HG03135 (cell line): Measurements from ENCODE around the gene TGFBI.
A peak's percentile ranks its signal among the peaks of the same experiment; 100 is the strongest.

Experiments used
- ATAC-seq: cut with Tn5 transposase; IDR thresholded peaks from one replicate; pipeline ENCODE4 v1.9.1; 2021; ENCODE audit warnings: mild to moderate bottlenecking, moderate library complexity; ENCODE audit not compliant: unreplicated experiment

The TGFBI gene

DNA sequence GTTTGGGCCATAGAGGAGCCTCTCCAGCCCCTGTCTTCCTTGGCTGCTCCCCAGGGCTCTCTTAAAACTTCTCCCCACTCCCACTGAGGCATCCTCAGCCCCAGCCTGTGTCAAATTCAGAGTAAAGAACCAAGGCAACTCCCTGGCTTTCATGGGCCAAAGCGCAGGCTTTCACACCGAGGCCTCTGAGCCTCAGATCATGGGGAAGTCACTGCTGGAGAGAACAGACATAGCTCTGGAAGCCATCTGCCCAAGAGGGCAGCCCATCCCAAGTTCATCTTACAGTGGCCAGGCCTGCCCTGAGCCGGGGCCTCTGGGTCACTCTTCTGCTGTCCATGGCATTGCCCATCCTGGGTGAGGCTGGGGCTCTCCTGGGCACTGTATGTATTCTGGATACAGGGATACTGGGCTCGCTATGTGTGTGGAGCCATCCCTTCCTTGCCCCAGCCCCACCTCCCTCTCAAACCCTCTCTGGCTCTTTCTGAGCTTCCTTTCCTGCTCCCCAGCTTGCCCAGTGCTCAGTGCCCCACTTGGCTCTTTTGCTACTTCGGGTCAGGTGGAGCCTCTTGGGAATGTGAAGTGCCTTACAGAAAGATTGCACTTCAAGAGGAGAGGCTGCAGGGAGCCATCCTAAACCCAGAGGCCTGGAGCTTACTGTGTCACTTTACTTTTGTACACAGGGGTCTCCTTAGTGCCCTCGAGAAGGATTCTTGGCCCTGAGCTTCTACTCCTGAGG, 33.0 kb downstream of the TGFBI start:
- ATAC-seq, result no peak

DNA sequence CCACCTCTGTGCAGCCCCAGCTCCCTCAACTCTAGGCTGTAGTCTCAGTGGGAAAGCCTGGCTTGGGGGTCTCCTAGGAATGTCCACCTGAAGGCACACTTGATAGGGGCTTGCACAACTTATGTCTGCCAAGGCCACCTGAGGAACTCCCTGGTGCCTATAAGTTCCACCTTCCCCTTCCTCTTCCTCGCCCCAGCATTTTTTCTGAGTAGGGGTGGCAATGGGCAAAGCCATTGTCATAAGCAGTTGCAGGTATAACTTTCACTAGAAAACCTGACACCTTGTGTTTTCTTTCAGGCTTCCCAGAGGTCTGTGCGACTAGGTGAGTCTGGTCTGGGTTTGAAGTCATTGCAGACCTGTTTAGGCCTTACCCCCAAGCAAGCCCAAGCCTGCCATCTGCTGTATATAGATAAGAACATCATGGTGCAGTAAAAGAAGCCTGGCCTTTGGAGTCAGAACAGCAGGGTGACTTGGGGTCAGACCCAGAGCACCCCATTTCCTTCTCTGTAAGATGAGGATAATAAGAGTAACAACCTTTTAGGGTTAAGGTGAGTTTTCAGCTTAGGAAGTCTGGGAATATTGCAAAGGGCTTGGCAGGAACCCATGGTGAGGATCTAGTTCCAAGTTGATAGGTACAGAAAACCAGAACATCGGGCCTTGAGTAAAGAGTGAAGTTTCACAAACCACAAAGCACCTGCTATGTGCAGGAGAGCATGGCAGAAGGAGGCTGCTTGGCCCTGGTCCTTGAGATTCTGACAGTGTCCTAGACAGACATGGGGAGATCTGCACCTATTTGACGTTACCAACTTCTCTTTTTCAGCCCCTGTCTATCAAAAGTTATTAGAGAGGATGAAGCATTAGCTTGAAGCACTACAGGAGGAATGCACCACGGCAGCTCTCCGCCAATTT, 33.8 kb downstream of the TGFBI start:
- peak; percentile 72 for ATAC-seq

DNA sequence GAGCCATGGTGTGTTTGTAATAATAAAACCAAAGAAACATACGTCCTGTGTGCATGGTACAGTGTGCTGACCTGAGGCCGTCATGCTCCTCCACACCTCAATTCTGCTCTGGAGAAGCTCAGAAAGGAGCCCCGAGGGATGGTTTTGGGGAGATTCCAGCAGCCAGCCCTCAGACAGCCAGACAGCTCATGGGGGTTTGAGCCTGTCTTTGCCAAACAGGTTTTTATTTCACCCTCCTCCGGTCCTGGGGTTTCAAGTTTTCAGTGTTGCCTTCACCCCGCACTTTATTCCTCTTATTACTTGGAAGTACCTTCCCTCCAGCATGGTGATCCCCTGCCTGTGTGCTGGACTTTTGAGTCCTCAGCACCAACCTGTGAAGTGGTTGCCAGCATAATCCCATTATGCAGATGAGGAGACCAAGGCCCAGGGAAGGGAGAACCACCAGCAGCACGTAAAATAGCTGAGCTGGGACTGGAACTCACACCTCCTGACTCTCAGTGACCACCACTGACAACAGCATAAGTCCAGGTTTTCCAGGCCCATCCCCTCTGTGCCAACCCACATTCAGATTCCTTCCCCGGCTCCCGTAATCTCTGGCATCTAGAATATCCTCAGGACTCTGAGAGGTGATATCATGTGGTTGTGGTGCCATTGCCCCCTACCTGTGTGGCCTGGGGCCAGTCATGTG, 35.1 kb downstream of the TGFBI start:
- ATAC-seq, result no peak

DNA sequence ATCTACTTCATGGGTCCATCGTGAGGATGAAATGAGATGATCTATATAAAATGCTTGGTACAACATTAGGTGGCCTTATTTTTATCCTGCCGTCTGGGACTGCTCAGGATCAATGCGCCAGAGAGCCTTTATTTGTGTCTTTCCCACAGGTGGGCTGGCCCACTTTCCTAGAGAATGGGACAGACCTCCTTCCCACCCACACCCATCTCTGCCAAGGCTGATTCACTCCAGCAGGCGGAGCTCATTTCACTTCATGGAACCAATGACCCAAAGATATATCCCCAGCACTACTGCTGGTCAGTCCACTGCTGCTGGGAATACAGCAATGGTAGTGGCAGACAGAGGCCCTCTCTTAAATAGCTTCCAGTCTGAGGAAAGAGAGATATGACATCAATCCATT, 35.7 kb downstream of the TGFBI start:
- no peak for ATAC-seq

DNA sequence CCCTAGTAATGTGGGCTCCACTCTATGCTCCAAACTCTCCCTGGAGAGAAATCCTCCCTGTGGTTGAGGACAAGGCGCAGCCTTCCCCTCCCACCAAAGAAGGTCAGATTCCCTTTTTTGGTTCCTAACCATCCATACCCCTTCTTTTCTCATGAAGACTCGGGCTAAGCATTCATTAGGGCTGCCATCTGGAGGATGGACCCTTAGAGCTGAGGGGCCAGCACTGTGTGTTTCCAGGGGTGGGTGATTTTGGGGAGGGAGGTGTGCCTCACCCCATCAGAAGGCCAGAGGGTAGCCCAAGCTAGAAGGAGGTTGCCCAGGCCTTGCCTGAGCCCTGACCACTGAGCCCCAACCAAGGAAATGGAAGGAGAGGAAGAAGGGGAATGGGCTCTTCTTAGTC, 36.8 kb downstream of the TGFBI start:
- no peak for ATAC-seq

DNA sequence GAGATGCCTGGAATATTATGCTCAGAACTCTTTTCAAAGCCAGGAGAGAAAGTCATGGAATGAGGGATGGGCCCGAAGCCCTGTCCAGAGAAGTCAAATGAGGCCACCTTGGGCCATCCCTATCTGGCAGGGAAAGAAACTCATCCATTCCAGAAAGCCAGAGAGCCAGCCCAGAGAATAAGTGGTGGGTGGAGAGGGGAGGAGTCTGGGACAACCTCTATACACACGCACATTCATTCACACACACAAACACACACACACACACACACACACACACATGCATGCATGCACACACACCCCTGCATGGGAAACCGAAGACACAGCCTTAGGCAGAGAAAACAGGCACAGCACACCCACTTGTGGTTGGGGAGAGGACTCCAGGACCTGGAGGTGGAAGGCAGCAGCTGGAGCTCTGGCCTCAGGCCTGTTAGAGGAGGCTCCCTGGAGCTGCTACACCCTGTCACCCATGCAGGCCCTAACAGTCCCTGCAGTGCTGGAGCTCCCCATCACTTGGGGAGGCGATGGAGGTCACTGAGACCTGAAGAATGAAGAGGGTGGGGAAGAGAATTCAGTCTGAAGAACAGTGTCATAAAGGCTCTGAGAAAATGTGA, 38.0 kb downstream of the TGFBI start:
- ATAC-seq, result no peak

DNA sequence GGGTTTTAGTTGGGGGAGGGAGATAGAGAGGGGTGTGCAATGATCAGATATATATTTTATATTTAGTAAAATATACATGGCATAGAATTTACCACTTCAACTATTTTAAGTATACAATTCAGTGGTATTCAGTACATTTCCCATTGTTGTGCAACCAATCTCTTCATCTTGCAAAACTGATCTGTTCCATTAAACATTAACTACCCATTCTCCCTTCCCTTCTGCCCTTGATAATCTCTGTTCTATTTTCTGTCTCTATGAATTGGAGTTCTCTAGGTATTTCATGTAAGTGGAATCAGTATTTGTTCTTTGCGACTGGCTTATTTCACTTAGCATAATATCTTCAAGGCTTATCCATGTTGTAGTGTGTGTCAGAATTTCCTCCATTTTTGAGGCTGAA, 38.6 kb downstream of the TGFBI start:
- no peak for ATAC-seq

DNA sequence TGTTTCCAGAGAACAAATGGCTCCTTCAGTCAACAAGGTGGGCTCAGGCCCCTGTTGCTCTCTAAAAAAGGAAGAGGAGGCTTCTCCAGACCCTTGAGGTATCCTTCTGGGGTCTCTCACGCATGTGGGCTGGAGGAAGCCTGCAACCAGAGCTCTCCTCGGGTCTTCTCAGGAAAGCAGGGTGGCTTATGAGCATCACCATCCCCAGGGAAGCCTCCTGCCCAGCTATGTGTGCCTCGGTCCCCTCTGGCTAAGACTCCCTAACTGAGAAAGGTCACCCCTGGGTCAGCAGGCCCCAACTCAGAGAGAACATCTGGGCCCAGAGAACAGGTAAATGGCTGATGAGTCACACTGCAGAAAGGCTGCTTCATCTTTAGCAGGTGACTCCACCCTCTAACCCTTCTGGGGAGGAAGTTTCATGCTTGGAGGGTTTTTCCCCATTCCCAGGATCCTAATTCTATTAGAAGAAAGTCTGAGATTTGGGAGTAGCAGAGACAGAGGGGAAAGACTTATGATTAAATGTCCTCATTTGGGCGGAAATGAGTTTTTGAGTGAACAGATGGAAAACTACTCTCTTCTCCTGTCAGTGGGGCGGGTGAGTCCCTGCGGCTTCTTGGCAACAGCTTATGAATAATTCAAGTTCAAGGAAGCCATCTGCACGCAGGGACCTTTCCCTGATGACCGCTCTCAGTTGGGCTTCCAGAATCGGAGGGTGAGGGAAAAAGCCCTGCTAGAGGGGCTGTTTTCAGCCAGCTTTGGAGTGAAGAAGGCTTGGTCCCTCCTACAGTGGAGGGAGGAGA, 41.9 kb downstream of the TGFBI start:
- ATAC-seq, result no peak

DNA sequence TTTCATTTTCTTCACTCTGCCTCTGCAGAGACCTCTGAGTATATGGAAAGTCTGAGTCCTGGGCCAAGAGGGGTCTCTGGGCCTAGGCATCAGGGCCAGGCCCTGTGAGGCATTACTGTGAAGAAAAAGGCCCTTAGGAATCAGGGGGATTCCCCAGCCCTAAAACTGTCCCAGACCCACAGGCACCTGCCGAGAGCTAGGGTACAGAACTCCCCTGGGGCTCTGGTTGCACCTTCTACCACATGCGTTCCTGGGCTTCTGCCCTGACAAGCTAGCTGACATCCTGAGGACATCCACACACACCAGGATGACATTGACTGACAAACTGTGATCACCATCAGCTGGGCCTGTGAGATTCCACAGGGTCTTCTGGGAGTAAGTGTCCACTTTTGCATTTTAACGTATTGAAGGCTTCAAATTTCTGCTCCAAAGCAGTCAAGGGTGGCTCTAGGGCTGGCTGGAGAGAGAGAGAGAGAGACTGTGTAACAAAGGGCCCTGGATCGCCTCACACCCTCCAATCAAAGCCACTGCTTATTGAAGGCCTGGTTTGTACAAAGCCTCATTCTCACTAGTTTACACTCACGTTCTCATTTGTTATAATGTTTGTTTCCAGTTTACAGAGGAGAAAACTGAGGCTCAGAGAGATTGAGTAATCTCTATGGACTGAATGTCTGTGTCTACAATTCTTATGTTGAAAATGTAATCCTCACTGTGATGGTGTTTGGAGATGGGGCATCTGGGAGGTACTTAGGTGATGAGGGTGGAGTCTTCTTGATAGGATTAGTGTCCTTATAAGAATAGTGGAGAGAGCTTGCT, 45.1 kb downstream of the TGFBI start:
- ATAC-seq, result peak; percentile 72

DNA sequence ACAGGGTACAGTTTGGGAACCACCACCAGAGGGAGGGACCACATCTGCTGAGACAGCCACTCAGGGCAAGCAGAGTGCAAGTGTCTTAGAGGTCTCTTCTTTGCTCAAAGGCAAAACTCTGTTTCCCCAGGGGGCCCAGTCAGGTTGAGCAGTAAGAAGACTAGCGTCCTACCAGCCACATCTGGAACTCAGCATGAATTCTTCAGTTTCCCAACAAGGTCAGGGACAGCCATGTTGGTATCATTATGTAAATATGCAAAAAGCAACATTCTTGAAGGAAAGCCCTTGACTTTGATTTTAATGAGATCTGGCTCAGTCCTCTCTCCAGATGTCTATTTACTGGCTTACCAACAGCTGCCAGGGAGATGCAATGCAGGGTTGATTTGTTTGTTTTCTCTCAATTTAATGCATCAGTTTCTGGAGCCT, 46.7 kb downstream of the TGFBI start:
- no peak for ATAC-seq

DNA sequence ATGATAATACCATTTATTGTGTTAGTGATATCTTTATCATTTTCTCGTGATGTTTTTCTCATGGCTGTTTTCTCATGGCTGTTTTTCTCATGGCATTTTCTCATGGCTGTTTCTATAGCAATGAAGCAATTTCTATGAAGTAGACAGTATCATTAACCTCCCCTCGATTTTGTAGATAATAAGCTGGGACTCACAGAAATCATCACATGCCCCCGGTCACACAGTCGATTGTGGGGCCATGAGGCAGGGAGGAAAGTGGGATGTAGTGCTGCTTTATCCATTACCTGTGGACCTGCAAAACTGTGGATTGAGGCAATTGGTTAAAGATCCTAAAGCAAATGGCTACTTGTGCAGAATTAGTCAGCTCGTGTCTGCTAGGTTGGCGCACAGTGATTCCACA, 47.3 kb downstream of the TGFBI start:
- ATAC-seq, result no peak

DNA sequence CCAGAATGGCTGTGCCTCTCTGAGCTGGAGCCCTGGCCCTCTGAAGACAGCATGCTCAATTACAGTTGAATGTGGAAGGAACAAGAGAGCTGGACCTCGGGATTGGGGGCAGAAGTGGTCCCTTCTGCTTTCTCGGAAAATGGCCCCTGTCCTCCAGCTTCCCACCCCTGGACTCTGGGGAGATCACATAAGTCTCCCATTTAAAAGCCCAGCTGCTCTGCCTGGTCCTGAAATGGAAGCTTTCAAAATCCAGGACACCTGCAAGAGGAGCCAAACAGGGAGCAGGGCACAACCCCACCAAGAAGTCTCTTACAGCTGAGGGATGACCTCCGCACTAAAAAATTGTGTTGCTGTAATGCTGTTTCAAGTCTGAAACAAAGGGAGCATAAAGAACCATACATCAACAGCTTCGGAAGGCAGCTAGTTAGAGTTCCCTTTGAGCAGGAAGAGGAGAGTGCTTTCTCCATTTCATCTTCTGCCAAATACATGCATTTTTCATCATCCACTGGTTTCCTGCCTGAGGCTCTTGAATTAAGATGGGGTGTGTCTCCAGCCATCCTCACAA, 48.2 kb downstream of the TGFBI start:
- ATAC-seq, result no peak

DNA sequence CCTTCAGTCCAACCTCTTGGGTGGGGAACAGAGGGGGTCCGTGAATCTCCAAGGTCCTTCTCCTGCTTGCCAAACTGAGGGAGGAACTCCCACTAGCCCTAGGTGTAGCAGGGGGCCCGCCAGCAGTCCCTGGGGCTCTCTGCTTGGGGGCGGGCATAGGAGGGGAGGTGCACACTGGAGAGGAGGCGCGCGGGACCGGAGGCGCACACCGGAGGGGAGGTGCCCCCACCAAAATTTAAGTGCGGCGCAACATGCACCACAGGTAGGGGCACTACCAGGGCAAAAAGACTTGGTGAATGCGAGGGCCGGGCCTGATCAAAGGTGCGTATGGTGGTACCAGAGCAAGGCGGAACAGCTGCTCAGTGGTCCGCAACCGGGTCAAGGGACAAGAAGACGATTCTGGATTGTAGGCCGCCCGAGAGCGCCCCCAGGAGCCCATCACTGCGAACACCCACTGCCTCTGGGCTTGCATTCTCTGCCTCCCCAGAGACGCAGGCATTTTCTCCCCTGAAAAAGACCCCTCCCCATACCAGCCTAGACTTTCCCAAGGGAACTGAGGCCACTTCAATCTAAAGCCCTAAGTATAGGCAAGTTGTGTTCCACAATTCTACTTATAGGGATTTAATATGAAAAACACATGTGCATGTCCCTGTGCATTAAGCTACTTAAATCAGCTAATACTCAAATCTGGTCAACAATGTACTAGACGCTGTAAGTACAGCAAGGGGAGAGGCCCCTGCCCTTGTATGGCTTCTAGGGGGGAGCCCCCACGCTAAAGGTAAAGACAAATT, 50.6 kb downstream of the TGFBI start:
- no peak for ATAC-seq

DNA sequence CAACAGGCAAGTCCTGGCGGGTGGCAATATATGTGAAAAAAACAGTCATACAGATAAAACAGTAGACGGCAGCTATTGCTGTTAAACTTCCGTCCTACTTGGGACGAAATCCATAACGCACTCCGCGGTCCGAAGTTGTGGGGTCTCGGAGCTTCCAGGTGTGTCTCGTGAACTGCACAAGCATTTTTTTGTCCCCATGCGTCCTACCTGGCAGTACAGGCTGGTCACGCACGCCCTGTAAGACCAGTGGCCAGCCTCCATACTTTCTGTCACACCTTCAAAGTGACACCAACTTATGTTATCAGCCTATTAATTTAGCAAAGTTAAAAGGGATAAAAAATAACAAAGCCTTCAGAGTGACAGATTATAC, 51.3 kb downstream of the TGFBI start:
- ATAC-seq, result peak; percentile 3

DNA sequence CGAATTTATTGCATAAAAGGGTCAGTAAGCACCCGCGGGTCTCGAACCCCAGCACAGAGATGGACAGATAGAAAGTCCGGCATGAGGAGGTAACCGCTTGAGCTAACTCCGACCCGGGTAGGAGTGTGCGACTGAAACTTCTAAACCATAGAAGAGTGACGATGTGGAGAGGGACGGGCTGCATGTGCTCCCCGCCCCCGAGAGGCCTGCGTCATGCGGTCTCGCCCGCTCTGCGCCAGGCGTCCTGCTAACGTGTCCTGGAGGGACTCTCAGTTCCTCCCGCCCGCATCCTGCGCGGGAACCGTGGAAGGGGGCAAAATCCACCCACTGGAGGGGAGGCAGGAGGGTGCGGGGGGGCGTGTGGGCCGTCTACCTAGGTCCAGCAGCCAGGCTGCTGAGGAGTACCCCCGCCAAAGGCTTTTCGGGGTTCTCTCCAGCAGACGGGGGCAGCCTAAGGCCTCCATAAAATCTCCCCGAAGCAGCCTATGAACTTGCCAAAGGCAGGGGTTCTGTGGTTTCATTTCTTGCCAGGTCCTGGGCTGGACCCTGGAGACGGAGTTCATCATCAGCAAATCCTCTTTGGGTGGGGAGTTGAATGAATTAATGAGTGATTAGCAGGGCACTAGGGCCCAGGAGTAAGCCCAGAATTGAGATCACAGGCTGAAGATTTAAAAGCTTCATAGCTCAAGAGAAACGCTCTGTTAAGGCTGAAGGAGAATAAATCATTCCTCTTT, 51.9 kb downstream of the TGFBI start:
- peak; percentile 97 for ATAC-seq

DNA sequence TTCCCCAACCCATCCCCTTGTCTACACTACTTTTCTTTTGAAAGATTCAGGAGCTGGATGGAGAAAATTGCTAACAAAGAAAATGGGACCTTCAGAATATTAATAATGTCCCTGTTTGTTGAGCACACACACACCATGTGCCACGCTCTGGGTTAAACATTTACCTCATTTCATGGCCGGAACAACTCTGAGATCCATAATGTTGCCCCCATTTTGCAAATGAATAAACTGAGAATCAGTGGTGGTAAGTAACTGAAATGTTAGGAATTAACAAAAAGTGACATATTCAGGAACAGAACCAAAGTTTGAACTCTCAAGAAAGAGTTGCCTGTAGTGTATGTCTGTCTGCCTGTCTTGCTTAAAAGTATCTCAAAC, 52.4 kb downstream of the TGFBI start:
- no peak for ATAC-seq

DNA sequence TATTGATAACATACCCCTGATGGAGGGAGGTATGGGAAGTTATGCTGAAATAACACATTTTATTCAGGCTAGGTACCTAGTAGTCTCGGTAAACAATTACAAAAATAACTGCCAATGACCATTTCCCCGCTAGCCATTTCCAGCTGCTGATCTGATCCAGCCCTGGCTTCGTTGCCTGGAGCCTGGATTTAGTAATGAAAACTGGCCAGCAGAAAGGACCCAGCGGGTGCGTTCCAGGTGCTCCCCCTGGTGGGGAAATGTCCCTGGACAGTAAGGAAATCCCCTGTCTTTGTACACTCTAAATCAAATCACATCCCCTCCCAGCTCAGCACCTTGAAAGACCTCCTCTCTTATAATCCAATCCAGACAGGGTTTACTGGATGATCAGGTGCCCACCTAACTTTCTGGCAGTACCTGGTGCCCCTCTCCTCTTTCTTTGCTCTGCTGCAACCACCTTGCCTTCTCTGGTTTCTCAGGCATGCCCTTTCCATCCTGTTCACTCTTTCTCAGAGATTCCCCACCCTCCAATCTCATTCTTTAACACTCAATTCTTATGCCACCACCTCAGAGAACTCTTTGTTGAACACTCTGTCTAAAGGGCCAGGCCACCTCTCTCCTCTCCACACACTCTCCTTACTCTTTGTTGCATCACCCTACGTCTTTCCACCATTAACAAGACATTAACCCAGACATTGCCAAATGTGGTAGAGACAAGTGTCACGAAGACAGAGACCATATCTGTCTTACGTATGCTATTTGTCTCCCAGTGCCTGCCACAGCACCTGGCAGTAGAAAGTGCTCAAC, 53.8 kb downstream of the TGFBI start:
- no peak for ATAC-seq
